Ovary (tissue), 9 donors: Measurements from ENCODE around the gene CSNK2B. TPM values are rescaled to one million over a fixed set of nuclear protein-coding genes. Genes with fewer than 3 reads are reported as not detected.

Experiments used
- DNase-seq, 5 donors: peaks; one replicate each; pipeline ENCODE4 v3.0.0-alpha.2; 2019 to 2020
- H3K27ac ChIP-seq, 2 donors: fragments of 200-600 bp; one replicate each; pipeline versions ENCODE4 v1.5.1 to v1.8.0; 2019 to 2022
- H3K27me3 ChIP-seq: fragments of 200-600 bp; one replicate; pipeline ENCODE4 v1.8.0; 2022
- H3K36me3 ChIP-seq: fragments of 200-600 bp; sonication (generic); one replicate; pipeline ENCODE4 v1.5.1; 2019
- H3K4me1 ChIP-seq: one replicate; pipeline ENCODE4 v1.8.1; 2013; ENCODE audit warnings: mild to moderate bottlenecking, moderate library complexity; ENCODE audit not compliant: insufficient read depth
- H3K4me3 ChIP-seq: fragments of 200-600 bp; sonication (generic); one replicate; pipeline ENCODE4 v1.5.1; 2017
- H3K9me3 ChIP-seq, 2 donors: fragments of 200-600 bp in 1 of 2; sonication (generic) in 1 of 2; one replicate each; pipeline versions ENCODE4 v1.5.1 to v1.8.1; 2013 to 2019; ENCODE audit warnings: mild to moderate bottlenecking in 1 of 2, moderate library complexity in 1 of 2
- EP300 ChIP-seq: sonication (generic); formaldehyde crosslinking; IDR thresholded peaks from one replicate; pipeline ENCODE4 v1.6.1; 2017; ENCODE audit warnings: antibody characterized with exemption
- POLR2A ChIP-seq: fragments of 450-650 bp; IDR thresholded peaks from one replicate; pipeline ENCODE4 v1.6.1; 2017; ENCODE audit warnings: antibody characterized with exemption, mild to moderate bottlenecking, moderate library complexity
- WGBS, 3 donors: extraction: QIAGEN DNeasy Blood & Tissue Kit in 1 of 3; methylation state at CpG; one replicate each; pipeline versions ENCODE4 v1.1.5 to v1.1.7; 2013 to 2017; 5-methylcytosine and 5-hydroxymethylcytosine counted together
- intact Hi-C, 4 donors: fragments of 100-400 bp; cut with DNase I; formaldehyde crosslinking; loops; one replicate each; pipeline versions ENCODE4 v1.11.0 to v1.15.1; 2022 to 2023
- polyA plus RNA-seq, 2 donors: library from polyadenylated mRNA; stranded (reverse); fragments of 200-250 nt in 1 of 2; fragments of 350-450 nt in 1 of 2; fragmentation: Illumina TruSeq in 1 of 2; extraction: RNeasy Lipid Tissue Mini Kit (QIAGEN cat#74804) in 1 of 2; gene quantifications; one replicate each; pipeline ENCODE4 v1.2.3, GENCODE V29; 2013 to 2014
- total RNA-seq, 7 donors: library from RNA; depleted of rRNA in 2 of 7; stranded (reverse); fragments of >200 nt in 2 of 7; fragmentation: NEBNext Ultra II Directional in 3 of 7; extraction: Animal tissue kit (Norgen Biotek cat#: 25700) in 3 of 7; gene quantifications; one replicate each; pipeline versions ENCODE4 v1.1.0 to v1.2.4, GENCODE V29; 2016 to 2023
- TF ChIP-seq, protein P1 (sequence below), 3 donors: fragments of 450-650 bp in 2 of 3; fragments of 200-600 bp in 1 of 3; IDR thresholded peaks; one replicate each; pipeline versions ENCODE4 v1.5.1 to v1.8.0; 2016 to 2022; ENCODE audit warnings: antibody characterized with exemption in 3 of 3, mild to moderate bottlenecking in 1 of 3
- donor health status: DM: no; HTN: no; CAD: no; lungs with moderate emphysema.
- donor health status: DM: no; HTN: no; CAD: no.
- donor health status: Bipolar disorder and iron deficiency.
- donor health status: DM: yes; HTN: yes; CAD: no.
- donor health status: DM: no; HTN: no; CAD: no.
- donor health status: DM: yes; HTN: yes; CAD: no.

The CSNK2B gene
- total and polyA plus RNA-seq, 9 donors: 120 to 258 (median 144) TPM

DNA sequence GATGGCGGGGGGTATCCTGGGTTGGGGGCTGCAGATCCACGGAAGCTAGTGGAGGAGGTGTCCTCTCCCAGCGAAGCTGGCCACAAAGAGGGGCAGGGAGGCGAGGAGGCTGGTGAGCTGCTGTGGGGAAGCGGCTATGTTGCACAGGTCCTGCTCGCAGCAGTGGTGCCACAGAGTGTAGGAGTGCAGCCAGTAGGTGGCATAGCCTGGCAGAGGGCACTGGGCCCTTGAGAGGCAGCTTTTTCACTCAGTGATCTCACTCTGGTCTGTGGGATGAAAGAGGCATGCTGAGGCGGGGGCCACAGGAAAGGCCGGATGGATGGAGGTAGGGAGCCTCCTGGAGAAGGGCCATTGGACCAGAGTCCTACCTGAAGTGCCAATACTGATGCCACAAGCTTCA is 46.4 kb downstream of the CSNK2B start:
- intact Hi-C loops: no loop called here
- TF ChIP-seq POLR2A (no peak), EP300 (no peak)
- TF ChIP-seq, protein P1, sequence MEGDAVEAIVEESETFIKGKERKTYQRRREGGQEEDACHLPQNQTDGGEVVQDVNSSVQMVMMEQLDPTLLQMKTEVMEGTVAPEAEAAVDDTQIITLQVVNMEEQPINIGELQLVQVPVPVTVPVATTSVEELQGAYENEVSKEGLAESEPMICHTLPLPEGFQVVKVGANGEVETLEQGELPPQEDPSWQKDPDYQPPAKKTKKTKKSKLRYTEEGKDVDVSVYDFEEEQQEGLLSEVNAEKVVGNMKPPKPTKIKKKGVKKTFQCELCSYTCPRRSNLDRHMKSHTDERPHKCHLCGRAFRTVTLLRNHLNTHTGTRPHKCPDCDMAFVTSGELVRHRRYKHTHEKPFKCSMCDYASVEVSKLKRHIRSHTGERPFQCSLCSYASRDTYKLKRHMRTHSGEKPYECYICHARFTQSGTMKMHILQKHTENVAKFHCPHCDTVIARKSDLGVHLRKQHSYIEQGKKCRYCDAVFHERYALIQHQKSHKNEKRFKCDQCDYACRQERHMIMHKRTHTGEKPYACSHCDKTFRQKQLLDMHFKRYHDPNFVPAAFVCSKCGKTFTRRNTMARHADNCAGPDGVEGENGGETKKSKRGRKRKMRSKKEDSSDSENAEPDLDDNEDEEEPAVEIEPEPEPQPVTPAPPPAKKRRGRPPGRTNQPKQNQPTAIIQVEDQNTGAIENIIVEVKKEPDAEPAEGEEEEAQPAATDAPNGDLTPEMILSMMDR (IDR thresholded peaks at IDR 0.05): no peak
- H3K4me1 ChIP-seq: no peaks in the 10 kb centered on the region
- DNase-seq: no peak
- H3K4me3 ChIP-seq: no peak overlapping the region
- no peaks in the 10 kb centered on the region for H3K36me3 ChIP-seq
- 81 to 86% (median 86%) methylated on average over 8 of the region's 8 CpGs for WGBS, 3 donors
- H3K27ac ChIP-seq: no peak overlapping the region
- H3K27me3 ChIP-seq: no peaks in the 10 kb centered on the region
- no peaks in the 10 kb centered on the region for H3K9me3 ChIP-seq

DNA sequence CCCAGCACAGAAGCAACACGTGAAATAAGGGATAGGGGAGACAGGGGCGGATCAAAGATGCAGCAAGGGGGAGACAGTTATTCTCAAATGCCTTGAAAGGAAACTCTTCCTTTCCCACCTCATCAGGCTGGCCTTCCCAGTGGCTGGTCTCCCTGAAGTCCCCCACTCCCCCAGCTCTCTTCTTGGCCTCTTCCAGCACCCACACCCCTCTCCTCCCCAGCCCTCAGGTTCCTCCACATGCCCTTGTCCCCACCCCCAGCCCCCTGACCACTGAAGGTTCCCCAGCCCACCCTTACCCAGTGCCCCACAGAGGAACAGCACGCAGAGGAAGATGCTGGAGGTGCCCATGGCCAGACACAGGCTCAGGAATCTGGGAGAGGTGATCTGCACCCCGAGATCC is 47.6 kb downstream of the CSNK2B start:
- no peak overlapping the region for H3K4me3 ChIP-seq
- TF ChIP-seq, protein P1 (IDR thresholded peaks at IDR 0.05): no peak
- no peak for TF ChIP-seq EP300
- TF ChIP-seq POLR2A: no peak

DNA sequence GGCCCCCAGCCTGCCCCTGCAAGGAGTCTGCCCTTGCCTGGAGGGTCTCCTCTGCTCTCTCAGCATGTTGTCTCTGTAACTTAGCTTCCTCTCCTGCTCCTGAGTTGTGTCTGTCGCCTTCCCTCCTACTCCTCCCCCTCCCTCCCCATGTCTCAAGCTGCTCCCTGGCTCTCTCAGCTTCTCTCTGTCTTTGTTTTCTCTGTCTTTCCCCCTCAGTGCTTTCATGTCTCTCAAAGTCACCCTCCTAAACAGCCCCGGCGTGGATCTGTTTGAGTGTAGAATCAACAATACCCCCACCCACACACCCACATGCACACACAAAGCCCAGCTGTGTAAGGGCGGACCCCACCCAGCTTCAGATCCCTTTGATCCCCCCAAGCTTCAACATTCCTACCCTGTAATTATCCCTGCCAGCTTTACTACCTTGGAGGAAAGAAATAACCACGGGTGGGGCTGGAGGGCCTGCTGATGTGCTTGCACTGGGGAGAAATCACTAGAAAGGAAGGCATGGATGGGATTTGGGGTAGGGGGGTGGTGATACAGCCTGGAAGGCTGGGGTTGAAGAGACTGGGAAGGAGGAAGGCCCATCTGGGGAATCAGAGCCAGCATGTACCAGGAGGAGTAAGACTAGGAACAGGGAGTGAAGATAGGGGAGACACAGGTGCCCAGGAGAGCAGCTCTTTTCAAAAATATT is 48.3 kb downstream of the CSNK2B start:
- no peaks in the 10 kb centered on the region for H3K27me3 ChIP-seq
- intact Hi-C loops: no loop called here
- no peak overlapping the region for H3K4me3 ChIP-seq
- no peaks in the 10 kb centered on the region for H3K36me3 ChIP-seq
- H3K27ac ChIP-seq: no peak overlapping the region
- DNase-seq: no peak
- TF ChIP-seq EP300 (no peak), POLR2A (no peak)
- TF ChIP-seq, protein P1 (IDR thresholded peaks at IDR 0.05): no peak
- 29 to 42% (median 34%) methylated on average over 5 of the region's 5 CpGs for WGBS, 3 donors
- H3K4me1 ChIP-seq: no peaks in the 10 kb centered on the region
- no peaks in the 10 kb centered on the region for H3K9me3 ChIP-seq

More for the DNA sequence above, 47.6 kb downstream of the CSNK2B start:
- Histone ChIP-seq H3K9me3 (no peaks in the 10 kb centered on the region), H3K36me3 (no peaks in the 10 kb centered on the region), H3K27ac (no peak overlapping the region), H3K4me1 (no peaks in the 10 kb centered on the region), H3K27me3 (no peaks in the 10 kb centered on the region)
- 64 to 72% (median 64%) methylated on average over 4 of the region's 4 CpGs for WGBS, 3 donors
- intact Hi-C loops: no loop called here
- no peak for DNase-seq

DNA sequence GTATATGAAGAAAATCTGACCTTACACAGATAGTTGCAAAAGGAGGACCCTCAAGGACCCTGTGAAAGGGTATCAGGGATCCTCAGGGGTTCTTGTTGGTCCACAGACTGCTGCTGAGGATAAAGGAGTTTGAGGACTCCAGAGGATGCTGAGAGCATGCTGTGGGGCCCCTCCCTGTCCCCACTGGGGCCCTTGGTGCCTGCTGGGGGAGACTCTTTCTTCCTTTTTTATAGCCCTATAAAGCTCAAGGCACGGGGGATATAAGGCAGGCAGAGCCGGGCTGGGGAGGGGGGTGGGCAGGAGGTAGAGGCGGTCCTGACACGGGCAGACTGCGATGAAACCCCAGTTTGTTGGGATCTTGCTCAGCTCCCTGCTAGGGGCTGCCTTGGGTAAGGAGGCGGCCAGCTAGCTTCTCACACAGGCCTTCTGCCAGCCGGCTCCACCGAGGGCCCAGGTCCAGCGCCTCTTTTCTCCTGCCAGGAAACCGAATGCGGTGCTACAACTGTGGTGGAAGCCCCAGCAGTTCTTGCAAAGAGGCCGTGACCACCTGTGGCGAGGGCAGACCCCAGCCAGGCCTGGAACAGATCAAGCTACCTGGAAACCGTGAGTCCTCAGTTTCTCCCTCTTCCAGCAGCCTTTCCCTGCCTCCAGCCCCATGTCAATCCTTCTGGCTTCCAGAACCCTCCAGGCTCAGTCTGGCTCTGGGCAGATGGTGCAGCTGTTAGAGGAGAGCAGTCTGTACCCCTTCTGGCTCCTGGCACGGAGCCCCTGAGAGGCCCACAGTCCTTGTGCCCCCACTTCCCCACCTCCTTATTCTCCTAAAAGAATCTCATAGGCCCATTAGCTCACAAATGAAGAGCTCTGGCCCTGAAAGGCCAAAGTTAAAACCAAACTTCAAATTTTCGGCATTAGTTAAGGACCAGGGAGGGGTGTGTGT is 49.4 kb downstream of the CSNK2B start, which contains the start of gene LY6G6D:
TSS of gene LY6G6D (plus strand) at position 327 of the 937 bp plus-strand sequence. CDS start at position 335, 8 bp downstream.
- H3K9me3 ChIP-seq: no peaks in the 10 kb centered on the region
- no peak for TF ChIP-seq EP300
- no peak for TF ChIP-seq POLR2A
- TF ChIP-seq, protein P1 (IDR thresholded peaks at IDR 0.05): no peak
- no peaks in the 10 kb centered on the region for H3K36me3 ChIP-seq
- no peaks in the 10 kb centered on the region for H3K27me3 ChIP-seq
- 70 to 80% (median 79%) methylated on average over 16 of the region's 16 CpGs for WGBS, 3 donors
- no peaks in the 10 kb centered on the region for H3K4me1 ChIP-seq
- no peak within 1 kb of the TSS for H3K27ac ChIP-seq
- DNase-seq: no peak
- no peak within 1 kb of the TSS for H3K4me3 ChIP-seq
- intact Hi-C loops: no loop called here
